Brain microvascular endothelial cell (primary cell): Measurements from ENCODE around the gene CAP1.
A peak's percentile ranks its signal among the peaks of the same experiment; 100 is the strongest.

Experiments
- DNase-seq: peaks from one replicate; pipeline ENCODE4 v3.0.0-alpha.2; 2020
- H3K27ac ChIP-seq: fragments of 250-450 bp; sonication (Bioruptor Pico); 2 replicates; pipeline ENCODE4 v1.5.1; 2020; ENCODE audit warnings: mild to moderate bottlenecking, moderate library complexity
- H3K27me3 ChIP-seq: fragments of 250-450 bp; sonication (Bioruptor Pico); replicated peaks from 2 replicates; pipeline ENCODE4 v1.5.1; 2020; ENCODE audit warnings: mild to moderate bottlenecking
- H3K36me3 ChIP-seq: fragments of 250-450 bp; sonication (Bioruptor Pico); replicated peaks from 2 replicates; pipeline ENCODE4 v1.5.1; 2020; ENCODE audit warnings: mild to moderate bottlenecking
- H3K4me3 ChIP-seq: 2 replicates; pipeline ENCODE4 v1.5.1; 2011; ENCODE audit warnings: low read depth, mild to moderate bottlenecking, control low read depth, low read length, moderate library complexity
- CTCF ChIP-seq: IDR thresholded peaks from 2 replicates; pipeline ENCODE4 v1.5.1; 2011; ENCODE audit warnings: low read depth, mild to moderate bottlenecking, moderate library complexity, low read length, control low read depth, inconsistent platforms; ENCODE audit errors: missing control alignments
- in situ Hi-C: cut with HindIII; loops from 2 replicates; pipeline ENCODE4 v1.10.0; 2017; ENCODE audit warnings: low sequenced_read_pairs, low pct_ligation_motif_present

CAP1 gene

GRCh38 chr1:40040511-40041465 is at the start of gene CAP1:
CAP1 (plus strand) TSS chr1:40040729; CDS start chr1:40059347, 18,618 bp downstream.
- no peak for TF ChIP-seq CTCF
- peaks cover 24% of the 10 kb centered on the region for H3K36me3 ChIP-seq
- in situ Hi-C loops, result no loop called here
- DNase-seq, result peak; percentile 97
- H3K27ac ChIP-seq, result peak within 1 kb of the TSS; percentile 92
- no peaks in the 10 kb centered on the region for H3K27me3 ChIP-seq
- peak within 1 kb of the TSS; percentile 79 for H3K4me3 ChIP-seq

- Histone ChIP-seq H3K36me3 (no peaks in the 10 kb centered on the region), H3K27me3 (no peaks in the 10 kb centered on the region), H3K27ac (no peak overlapping the region), H3K4me3 (no peak overlapping the region)
- no peak for TF ChIP-seq CTCF
- peak; percentile 12 for DNase-seq
- in situ Hi-C loops, result no loop called here
These were observed 48.3 kb upstream of the CAP1 start for GRCh38 chr1:39992234-39992633.

- Histone ChIP-seq H3K27ac (no peak overlapping the region), H3K27me3 (no peaks in the 10 kb centered on the region), H3K36me3 (no peaks in the 10 kb centered on the region), H3K4me3 (no peak overlapping the region)
- DNase-seq, result no peak
- no peak for TF ChIP-seq CTCF
- in situ Hi-C loops, result no loop called here
These were observed 47.6 kb upstream of the CAP1 start for GRCh38 chr1:39992888-39993287.

GRCh38 chr1:39995973-39996393 is 44.5 kb upstream of the CAP1 start:
- no peaks in the 10 kb centered on the region for H3K27me3 ChIP-seq
- no peak overlapping the region for H3K4me3 ChIP-seq
- no peak for TF ChIP-seq CTCF
- no peak overlapping the region for H3K27ac ChIP-seq
- no peak for DNase-seq
- in situ Hi-C loops, result no loop called here
- H3K36me3 ChIP-seq, result no peaks in the 10 kb centered on the region

GRCh38 chr1:39996396-39997004 is 44.0 kb upstream of the CAP1 start:
- Histone ChIP-seq H3K27me3 (no peaks in the 10 kb centered on the region), H3K36me3 (no peaks in the 10 kb centered on the region), H3K4me3 (no peak overlapping the region), H3K27ac (no peak overlapping the region)
- in situ Hi-C loops, result no loop called here
- no peak for TF ChIP-seq CTCF
- no peak for DNase-seq
